ENCODE measurements around the gene MTMR12. TPM values are rescaled to one million over a fixed set of nuclear protein-coding genes. Genes with fewer than 3 reads are reported as not detected.

The MTMR12 gene
- total and polyA plus RNA-seq, 2 of the 13 experiments (the other 11 are each of a cell fraction or from before 2014, with no cell fraction given), result 23.4 to 36.6 TPM

- TF ChIP-seq PBX3 (CRISPR knock-in tag; IDR thresholded peaks at IDR 0.05; ENCODE audit: borderline replicate concordance) (no peak), RXRA (CRISPR knock-in tag; IDR thresholded peaks at IDR 0.05) (peak; percentile 95), UBTF (CRISPR knock-in tag; IDR thresholded peaks at IDR 0.05) (peak; percentile 73), ZNF34 (CRISPR knock-in tag; IDR thresholded peaks at IDR 0.05; ENCODE audit: borderline replicate concordance) (no peak; the same call in 1 of the 2 replicates), MBD4 (IDR thresholded peaks at IDR 0.05; ENCODE audit: borderline replicate concordance, low read length) (no peak; the same call in 1 of the 2 replicates), ZNF746 (CRISPR knock-in tag; IDR thresholded peaks at IDR 0.05) (peak; percentile 63; the same call in 1 of the 2 replicates), TCF12 (IDR thresholded peaks at IDR 0.05) (no peak), TCF12 (CRISPR knock-in tag; IDR thresholded peaks at IDR 0.05) (no peak), SMAD3 (CRISPR knock-in tag; IDR thresholded peaks at IDR 0.05) (peak; percentile 59; the same call in 1 of the 2 replicates), ZNF609 (CRISPR knock-in tag; IDR thresholded peaks at IDR 0.05; ENCODE audit: borderline replicate concordance) (peak; percentile 91), TEAD2 (CRISPR knock-in tag; IDR thresholded peaks at IDR 0.05) (no peak), ZBTB2 (CRISPR knock-in tag; IDR thresholded peaks at IDR 0.05; ENCODE audit: low read depth) (no peak), KLF16 (CRISPR knock-in tag; IDR thresholded peaks at IDR 0.05) (peak in 1 of 2 experiments; percentile 71; a peak in 2 of 4 replicates), ATAD3A (CRISPR knock-in tag; IDR thresholded peaks at IDR 0.05) (no peak), EHMT2 (IDR thresholded peaks at IDR 0.05; ENCODE audit: borderline replicate concordance, low read depth, low read length) (no peak; the same call in 1 of the 2 replicates), HNRNPLL (IDR thresholded peaks at IDR 0.05; ENCODE audit: low read depth, low read length, poor library complexity, severe bottlenecking) (no peak), ZSCAN29 (CRISPR knock-in tag; conservative IDR thresholded peaks at IDR 0.05) (peak; percentile 96)
Observed at GRCh38 chr5:32233696-32234447, 78.9 kb downstream of the MTMR12 start (continued).

All from HepG2 (cell line).